Lower lobe of right lung (tissue), 2 donors: ENCODE data around the gene B4GALT2. TPM values are rescaled to one million over a fixed set of nuclear protein-coding genes. Genes with fewer than 3 reads are reported as not detected.

Experiments used
- ATAC-seq, 2 donors: fragments of 200-7000 bp; cut with Tn5 transposase; one replicate each; pipeline ENCODE4 v1.9.1; 2020 to 2022; ENCODE audit warnings: mild to moderate bottlenecking in 2 of 2, moderate library complexity in 2 of 2
- DNase-seq: peaks from one replicate; pipeline ENCODE4 v3.0.0-alpha.2; 2020
- H3K27ac ChIP-seq: fragments of 200-600 bp; one replicate; pipeline ENCODE4 v1.8.0; 2022
- H3K27me3 ChIP-seq: fragments of 200-600 bp; one replicate; pipeline ENCODE4 v1.8.0; 2022; ENCODE audit warnings: low read depth
- H3K36me3 ChIP-seq: fragments of 200-600 bp; one replicate; pipeline ENCODE4 v1.8.0; 2022; ENCODE audit warnings: mild to moderate bottlenecking
- H3K4me1 ChIP-seq: fragments of 200-600 bp; one replicate; pipeline ENCODE4 v1.8.0; 2022
- H3K4me3 ChIP-seq: fragments of 200-600 bp; one replicate; pipeline ENCODE4 v1.8.0; 2022; ENCODE audit warnings: mild to moderate bottlenecking
- H3K9me3 ChIP-seq: fragments of 200-600 bp; one replicate; pipeline ENCODE4 v1.8.0; 2022
- CTCF ChIP-seq: fragments of 200-600 bp; IDR thresholded peaks from one replicate; pipeline ENCODE4 v1.8.0; 2022; ENCODE audit warnings: antibody characterized with exemption, mild to moderate bottlenecking
- intact Hi-C: fragments of 100-400 bp; cut with DNase I; formaldehyde crosslinking; loops from one replicate; pipeline ENCODE4 v1.11.0; 2022
- total RNA-seq: library from RNA; stranded (reverse); fragmentation: NEBNext Ultra II Directional; extraction: Animal tissue kit (Norgen Biotek cat#: 25700); gene quantifications from one replicate; pipeline ENCODE4 v1.2.1, GENCODE V29; 2021
- donor health status: DM: no; HTN: yes; CAD: no; lungs with severe emphysema.

Gene B4GALT2
- total RNA-seq, 1 donor from 2014 or later, result 17.3 TPM

- peaks cover 18% of the 10 kb centered on the region for H3K36me3 ChIP-seq
- H3K27ac ChIP-seq, result no peak overlapping the region
- ATAC-seq (no peak), DNase-seq (no peak)
- intact Hi-C loops, result no loop called here
- TF ChIP-seq CTCF, result no peak
- no peaks in the 10 kb centered on the region for H3K9me3 ChIP-seq
- no peaks in the 10 kb centered on the region for H3K27me3 ChIP-seq
- H3K4me1 ChIP-seq, result no peaks in the 10 kb centered on the region
- H3K4me3 ChIP-seq, result no peak overlapping the region
Observed at GRCh38 chr1:43999455-43999854, 20.4 kb downstream of the B4GALT2 start.

GRCh38 chr1:44000122-44000665, 21.2 kb downstream of the B4GALT2 start:
- Histone ChIP-seq H3K27me3 (no peaks in the 10 kb centered on the region), H3K4me3 (no peak overlapping the region), H3K9me3 (no peaks in the 10 kb centered on the region), H3K27ac (no peak overlapping the region), H3K36me3 (peaks cover 18% of the 10 kb centered on the region), H3K4me1 (no peaks in the 10 kb centered on the region)
- intact Hi-C loops, result no loop called here
- DNase-seq (no peak), ATAC-seq (no peak)
- no peak for TF ChIP-seq CTCF

GRCh38 chr1:44002165-44002564, 23.2 kb downstream of the B4GALT2 start:
- intact Hi-C loops, result no loop called here
- ATAC-seq, result no peak
- peaks cover 3% of the 10 kb centered on the region for H3K4me1 ChIP-seq
- no peaks in the 10 kb centered on the region for H3K27me3 ChIP-seq
- H3K27ac ChIP-seq, result no peak overlapping the region
- no peak overlapping the region for H3K4me3 ChIP-seq
- H3K9me3 ChIP-seq, result no peaks in the 10 kb centered on the region
- peaks cover 18% of the 10 kb centered on the region for H3K36me3 ChIP-seq
- no peak for DNase-seq
- TF ChIP-seq CTCF, result no peak

GRCh38 chr1:44002606-44003157, 23.7 kb downstream of the B4GALT2 start:
- H3K4me1 ChIP-seq, result peaks cover 3% of the 10 kb centered on the region
- no peaks in the 10 kb centered on the region for H3K27me3 ChIP-seq
- no peaks in the 10 kb centered on the region for H3K9me3 ChIP-seq
- no peak overlapping the region for H3K27ac ChIP-seq
- no peak for ATAC-seq
- intact Hi-C loops, result no loop called here
- TF ChIP-seq CTCF, result no peak
- DNase-seq, result no peak
- H3K36me3 ChIP-seq, result peaks cover 18% of the 10 kb centered on the region
- no peak overlapping the region for H3K4me3 ChIP-seq

- intact Hi-C loops, result no loop called here
- Histone ChIP-seq H3K4me3 (no peak overlapping the region), H3K4me1 (peaks cover 3% of the 10 kb centered on the region), H3K27me3 (no peaks in the 10 kb centered on the region), H3K36me3 (peaks cover 3% of the 10 kb centered on the region), H3K27ac (no peak overlapping the region), H3K9me3 (no peaks in the 10 kb centered on the region)
- no peak for DNase-seq
- no peak for ATAC-seq
- TF ChIP-seq CTCF, result no peak
Observed at GRCh38 chr1:44008259-44008658, 29.2 kb downstream of the B4GALT2 start.
